GM23248 (cell line): ENCODE measurements around the gene TP53AIP1.

Experiments
- EZH2 ChIP-seq: fragments of 200-600 bp; sonication (generic); IDR thresholded peaks from 2 replicates; pipeline ENCODE4 v1.6.1; 2018; ENCODE audit warnings: antibody characterized with exemption, mild to moderate bottlenecking; ENCODE audit not compliant: insufficient read depth, poor library complexity, severe bottlenecking
- EZH2phosphoT487 ChIP-seq: fragments of 200-600 bp; sonication (generic); IDR thresholded peaks from 2 replicates; pipeline ENCODE4 v1.6.1; 2018; ENCODE audit warnings: antibody characterized with exemption, moderate library complexity, mild to moderate bottlenecking, low read depth; ENCODE audit not compliant: insufficient read depth

- TF ChIP-seq EZH2, result no peak
- TF ChIP-seq EZH2phosphoT487, result no peak
Observed at GRCh38 chr11:128938156-128938885, 4.3 kb downstream of the TP53AIP1 start.
